GM06990 (cell line): Measurements from ENCODE around the gene VAX1.

Source experiments
- DNase-seq: peaks from one replicate; pipeline ENCODE4 v3.0.0-alpha.2; 2011; ENCODE audit not compliant: insufficient read length; ENCODE audit errors: extremely low read depth
- H3K27me3 ChIP-seq: replicated peaks from 2 replicates; pipeline ENCODE4 v1.6.0; 2011; ENCODE audit warnings: low read length; ENCODE audit not compliant: control insufficient read depth, insufficient read depth
- H3K36me3 ChIP-seq: 2 replicates; pipeline ENCODE4 v1.5.1; 2011; ENCODE audit warnings: low read length; ENCODE audit not compliant: control insufficient read depth, insufficient read depth
- H3K4me3 ChIP-seq: replicated peaks from 2 replicates; pipeline ENCODE4 v1.5.1; 2011; ENCODE audit warnings: low read depth, mild to moderate bottlenecking, control low read depth, low read length
- TF ChIP-seq, protein P1 (sequence below): IDR thresholded peaks from 2 replicates; pipeline ENCODE4 v1.5.1; 2011; ENCODE audit warnings: low read length, control low read depth, mild to moderate bottlenecking, inconsistent platforms; ENCODE audit not compliant: insufficient read depth, poor library complexity, severe bottlenecking

VAX1 gene

DNA sequence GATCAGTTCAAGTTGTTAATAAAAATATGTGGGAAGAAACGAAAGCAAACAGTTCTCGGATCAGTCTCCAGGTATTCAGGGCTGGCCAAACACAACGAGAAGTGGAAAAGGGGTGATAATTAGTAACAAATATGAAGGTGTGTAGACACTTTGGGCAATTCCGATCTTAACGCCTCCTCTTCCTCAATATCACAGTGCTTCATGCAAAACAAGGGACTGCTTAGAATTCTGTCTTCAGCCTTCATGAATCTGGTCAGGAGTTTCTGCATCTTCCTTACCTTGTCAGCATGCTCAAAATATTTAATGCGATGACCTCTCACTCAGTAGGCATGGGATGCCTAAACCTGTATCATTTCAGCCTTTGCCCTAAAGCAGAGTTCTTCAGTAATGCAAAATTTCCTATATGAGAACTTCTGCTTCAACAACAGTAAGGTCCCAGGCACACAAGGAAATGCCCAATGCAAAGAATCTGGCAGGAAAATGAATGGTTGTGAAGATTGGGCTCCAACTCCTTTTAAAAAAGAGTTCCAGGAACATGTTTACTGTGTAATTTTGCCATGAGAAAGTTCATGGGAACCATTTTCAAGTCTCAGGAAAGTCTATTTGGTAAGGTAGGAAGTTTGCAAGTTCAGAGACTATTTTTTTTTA is 23.4 kb upstream of the VAX1 start:
- TF ChIP-seq, protein P1, sequence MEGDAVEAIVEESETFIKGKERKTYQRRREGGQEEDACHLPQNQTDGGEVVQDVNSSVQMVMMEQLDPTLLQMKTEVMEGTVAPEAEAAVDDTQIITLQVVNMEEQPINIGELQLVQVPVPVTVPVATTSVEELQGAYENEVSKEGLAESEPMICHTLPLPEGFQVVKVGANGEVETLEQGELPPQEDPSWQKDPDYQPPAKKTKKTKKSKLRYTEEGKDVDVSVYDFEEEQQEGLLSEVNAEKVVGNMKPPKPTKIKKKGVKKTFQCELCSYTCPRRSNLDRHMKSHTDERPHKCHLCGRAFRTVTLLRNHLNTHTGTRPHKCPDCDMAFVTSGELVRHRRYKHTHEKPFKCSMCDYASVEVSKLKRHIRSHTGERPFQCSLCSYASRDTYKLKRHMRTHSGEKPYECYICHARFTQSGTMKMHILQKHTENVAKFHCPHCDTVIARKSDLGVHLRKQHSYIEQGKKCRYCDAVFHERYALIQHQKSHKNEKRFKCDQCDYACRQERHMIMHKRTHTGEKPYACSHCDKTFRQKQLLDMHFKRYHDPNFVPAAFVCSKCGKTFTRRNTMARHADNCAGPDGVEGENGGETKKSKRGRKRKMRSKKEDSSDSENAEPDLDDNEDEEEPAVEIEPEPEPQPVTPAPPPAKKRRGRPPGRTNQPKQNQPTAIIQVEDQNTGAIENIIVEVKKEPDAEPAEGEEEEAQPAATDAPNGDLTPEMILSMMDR, result no peak
- H3K27me3 ChIP-seq, result no peaks in the 10 kb centered on the region; the same call in 1 of the 2 replicates
- H3K4me3 ChIP-seq, result no peak overlapping the region

DNA sequence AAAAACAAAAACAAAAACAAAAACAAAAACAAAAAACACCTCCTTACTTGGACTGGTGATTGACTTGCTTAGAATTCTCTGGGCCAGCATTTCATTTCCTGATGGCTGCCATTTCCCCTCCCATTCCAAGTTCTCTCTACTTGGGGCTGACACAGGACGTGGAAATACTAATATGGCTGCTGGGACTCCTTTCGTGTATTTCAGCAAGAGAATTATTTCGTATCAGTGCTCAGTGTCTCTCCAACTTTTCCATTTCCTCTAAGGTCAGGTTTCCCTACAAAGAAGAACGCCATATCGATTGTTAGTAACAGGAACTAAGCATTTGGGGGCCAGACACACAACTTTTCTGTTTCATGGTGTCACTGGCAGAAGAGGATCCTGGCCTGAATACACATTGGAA is 22.5 kb upstream of the VAX1 start:
- Histone ChIP-seq H3K27me3 (no peaks in the 10 kb centered on the region; the same call in 1 of the 2 replicates), H3K36me3 (no peaks in the 10 kb centered on the region), H3K4me3 (no peak overlapping the region)
- DNase-seq, result no peak
- TF ChIP-seq, protein P1, result no peak

More for the DNA sequence above, 23.4 kb upstream of the VAX1 start:
- DNase-seq, result no peak
- no peaks in the 10 kb centered on the region for H3K36me3 ChIP-seq

DNA sequence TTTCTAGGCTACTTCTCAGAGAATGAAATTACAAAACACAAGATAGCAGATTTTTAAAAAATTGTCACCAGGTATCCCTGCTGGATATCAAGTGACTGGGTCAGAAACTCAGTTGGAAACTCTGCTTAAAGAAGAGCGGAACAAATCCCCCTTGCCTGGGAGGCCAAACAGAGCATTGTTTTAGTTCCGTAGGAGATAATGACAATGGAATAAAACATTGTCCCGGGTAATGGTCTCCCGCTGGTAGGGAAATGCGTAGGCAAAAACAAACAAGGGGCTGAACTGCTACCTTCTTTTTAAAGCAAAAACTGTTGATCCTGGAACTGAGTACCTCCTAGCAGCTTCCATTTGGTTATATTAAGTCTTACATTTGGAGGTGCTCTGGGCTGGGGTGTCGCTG is 21.3 kb upstream of the VAX1 start:
- H3K27me3 ChIP-seq, result no peaks in the 10 kb centered on the region; the same call in 1 of the 2 replicates
- DNase-seq, result no peak

DNA sequence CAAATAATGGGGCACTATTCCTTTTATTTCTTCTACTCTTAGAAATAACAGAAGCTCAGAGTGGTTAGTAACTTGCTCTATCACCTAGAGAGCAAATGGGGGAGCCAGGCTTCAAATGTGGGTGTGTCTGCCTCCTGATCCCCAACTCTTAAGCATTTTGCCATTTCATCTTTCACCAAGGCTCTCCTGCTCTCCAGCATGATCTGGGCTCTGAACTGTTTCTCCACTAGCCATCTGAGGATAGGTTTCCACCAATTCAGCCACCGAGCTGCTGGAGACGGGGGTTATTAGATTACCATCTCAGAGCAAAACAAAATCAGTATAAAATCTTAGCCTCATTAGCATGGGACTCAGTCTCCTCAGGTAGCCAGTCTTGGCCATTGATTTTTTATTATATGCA is 20.2 kb upstream of the VAX1 start:
- no peak overlapping the region for H3K4me3 ChIP-seq
- no peaks in the 10 kb centered on the region for H3K27me3 ChIP-seq
- no peaks in the 10 kb centered on the region for H3K36me3 ChIP-seq
- DNase-seq, result no peak
- TF ChIP-seq, protein P1, result no peak

More for the DNA sequence above, 21.3 kb upstream of the VAX1 start:
- TF ChIP-seq, protein P1, result no peak
- H3K4me3 ChIP-seq, result no peak overlapping the region
- H3K36me3 ChIP-seq, result no peaks in the 10 kb centered on the region

DNA sequence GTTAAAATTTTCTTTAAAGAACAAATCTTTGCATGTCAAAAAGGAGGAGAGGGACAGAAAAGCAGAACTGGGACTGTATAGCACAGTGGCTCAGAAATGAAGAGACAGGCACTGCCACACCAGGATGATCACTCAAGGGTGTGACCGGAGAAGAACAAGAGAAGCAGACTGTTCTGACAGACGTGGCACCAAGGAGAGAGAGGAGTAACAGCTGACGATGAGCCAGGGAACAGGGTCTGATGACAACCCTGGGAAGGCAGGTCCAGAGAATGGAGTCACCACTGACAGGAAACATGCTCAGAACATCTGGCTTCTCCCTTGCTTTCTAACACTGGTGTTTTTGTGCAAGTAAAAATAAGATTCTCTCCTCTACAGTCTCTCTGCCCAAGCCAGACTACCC is 14.6 kb upstream of the VAX1 start:
- no peak for DNase-seq
- Histone ChIP-seq H3K27me3 (peaks cover 2% of the 10 kb centered on the region; the same call in 1 of the 2 replicates), H3K36me3 (no peaks in the 10 kb centered on the region), H3K4me3 (no peak overlapping the region)
- TF ChIP-seq, protein P1, result no peak
